Heart left ventricle (tissue), 13 donors: Measurements from ENCODE around the gene CSTPP1.

ENCODE experiments used
- CTCF ChIP-seq, 12 donors: fragments of 200-600 bp; sonication (generic) in 4 of 12; IDR thresholded peaks; one replicate each; pipeline versions ENCODE4 v1.5.0 to v1.8.0; 2018 to 2022; ENCODE audit warnings: antibody characterized with exemption in 12 of 12, mild to moderate bottlenecking in 5 of 12
- POLR2A ChIP-seq, 2 donors: fragments of 450-650 bp; IDR thresholded peaks; one replicate each; pipeline ENCODE4 v1.6.1; 2017; ENCODE audit warnings: antibody characterized with exemption in 2 of 2, mild to moderate bottlenecking in 2 of 2, moderate library complexity in 2 of 2
- donor health status: ischemic (EF 13 %, LVEDD 7.1; RV severe dilation, severe dysfunction).
- donor health status: DM: no; HTN: yes; CAD: no.
- donor health status: DM: no; HTN: no; CAD: no.
- donor health status: ischemic (EF 25% LVEDD 6.9; RV normal size, moderate dysfunction).
- donor health status: ischemic (EF 25% LVEDD 5.7; RV mildly dilated, moderate dysfunction).
- donor health status: ischemic (EF 35%, LVEDD 5.7; RV mildly dilated, moderate dysfunction).
- donor health status: nonischemic (EF 11% LVEDD 7.7; RV severe dilation, severe dysfunction).
- donor health status: DM: yes; HTN: yes; CAD: no.
- donor health status: PGD.
- donor health status: ischemic (EF 29% LVEDD 5.4; RV normal size, mild dysfunction).
- donor health status: nonischemic (EF 23%, LVEDD 6.1; RV moderate dilation, normal function).

DNA sequence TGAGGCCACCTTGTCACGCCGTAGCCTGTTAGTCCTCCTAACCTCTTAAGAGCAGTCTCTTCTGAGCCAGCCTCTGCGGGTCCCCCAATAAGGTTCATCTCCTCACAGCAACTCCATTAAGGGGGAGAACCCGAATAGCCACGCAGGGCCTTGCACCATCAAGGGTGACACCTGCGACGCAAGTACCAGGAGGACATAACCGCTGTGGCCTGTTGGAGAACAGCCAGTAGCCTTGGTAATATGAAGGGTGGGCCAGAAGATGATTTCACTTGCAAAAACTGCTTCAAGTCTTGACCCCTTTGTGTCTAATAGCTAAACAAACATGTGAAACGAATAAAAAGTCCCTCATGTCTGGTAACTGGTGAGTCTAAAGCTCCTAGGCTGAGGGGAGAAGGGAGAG is 225.3 kb downstream of the CSTPP1 start:
- TF ChIP-seq POLR2A (IDR thresholded peaks at IDR 0.05) (no peak), CTCF (IDR thresholded peaks at IDR 0.05) (no peak)
